ENCODE data around the gene MESP2. TPM values are rescaled to one million over a fixed set of nuclear protein-coding genes. Genes with fewer than 3 reads are reported as not detected.

The MESP2 gene
- total RNA-seq, 1 donor from 2014 or later = not detected

- intact Hi-C loops (cut with micrococcal nuclease) = no loop called here
Measured at GRCh38 chr15:89797678-89798201, 21.6 kb downstream of the MESP2 start.

- intact Hi-C loops (cut with micrococcal nuclease) = no loop called here
Measured at GRCh38 chr15:89799011-89799911, 23.1 kb downstream of the MESP2 start.

GRCh38 chr15:89799918-89800498 lies 23.9 kb downstream of the MESP2 start:
- intact Hi-C loops (cut with micrococcal nuclease) = no loop called here

- intact Hi-C loops (cut with micrococcal nuclease) = no loop called here
Measured at GRCh38 chr15:89801471-89802195, 25.5 kb downstream of the MESP2 start.

- intact Hi-C loops (cut with micrococcal nuclease) = no loop called here
Measured at GRCh38 chr15:89802231-89802928, 26.2 kb downstream of the MESP2 start.

GRCh38 chr15:89802986-89803824 lies 27.1 kb downstream of the MESP2 start:
- intact Hi-C loops (cut with micrococcal nuclease) = no loop called here

- intact Hi-C loops (cut with micrococcal nuclease) = no loop called here
Measured at GRCh38 chr15:89803941-89804800, 28.0 kb downstream of the MESP2 start.

GRCh38 chr15:89805241-89806209 lies 29.4 kb downstream of the MESP2 start:
- intact Hi-C loops (cut with micrococcal nuclease) = no loop called here

GRCh38 chr15:89806210-89806558 lies 30.1 kb downstream of the MESP2 start:
- intact Hi-C loops (cut with micrococcal nuclease) = no loop called here

GRCh38 chr15:89806559-89807550 lies 30.7 kb downstream of the MESP2 start:
- intact Hi-C loops (cut with micrococcal nuclease) = no loop called here

GRCh38 chr15:89807689-89808088 lies 31.6 kb downstream of the MESP2 start:
- intact Hi-C loops (cut with micrococcal nuclease) = no loop called here

- intact Hi-C loops (cut with micrococcal nuclease) = no loop called here
Measured at GRCh38 chr15:89808160-89808870, 32.2 kb downstream of the MESP2 start.

GRCh38 chr15:89809093-89809786 lies 33.1 kb downstream of the MESP2 start:
- intact Hi-C loops (cut with micrococcal nuclease) = no loop called here

- intact Hi-C loops (cut with micrococcal nuclease) = no loop called here
Measured at GRCh38 chr15:89809787-89810148, 33.6 kb downstream of the MESP2 start.

- intact Hi-C loops (cut with micrococcal nuclease) = no loop called here
Measured at GRCh38 chr15:89810837-89811236, 34.7 kb downstream of the MESP2 start.

Data from T-helper 1 cell treated with Interleukin-12 subunit alpha and Interleukin-12 subunit beta and Interleukin-4 antibody, amounts not matched to agents 30 ng/mL and 1 ng/mL, for 36 hours (primary cell).